OCI-LY1 (cell line): Measurements from ENCODE around the gene RUVBL2.
"Not testable (repeated sequence)": the region's sequence is repeated elsewhere in the genome, so short reads cannot be mapped to it uniquely, and the experiment has no call there.

Source experiments
- H2AFZ ChIP-seq: fragments of 200-600 bp; sonication (generic), shearing (Covaris generic); 2 replicates; pipeline ENCODE4 v1.6.0; 2014; ENCODE audit warnings: antibody characterized with exemption, mild to moderate bottlenecking, low read length
- H3F3A ChIP-seq: fragments of 200-600 bp; sonication (generic), shearing (Covaris generic); 2 replicates; pipeline ENCODE4 v1.6.0; 2014; ENCODE audit warnings: mild to moderate bottlenecking, antibody characterized with exemption, low read length, moderate library complexity; ENCODE audit not compliant: insufficient read depth
- H3K27ac ChIP-seq: fragments of 200-600 bp; sonication (generic); 2 replicates; pipeline ENCODE4 v1.5.1; 2014; ENCODE audit warnings: low read length, mixed run types, mild to moderate bottlenecking, low read depth; ENCODE audit not compliant: poor library complexity, severe bottlenecking
- H3K27me3 ChIP-seq: fragments of 200-600 bp; sonication (generic); 2 replicates; pipeline ENCODE4 v1.6.0; 2014; ENCODE audit warnings: antibody characterized with exemption, mild to moderate bottlenecking, low read length, moderate library complexity; ENCODE audit not compliant: insufficient read depth
- H3K36me3 ChIP-seq: fragments of 200-600 bp; sonication (generic); 2 replicates; pipeline ENCODE4 v1.6.1; 2014; ENCODE audit warnings: mild to moderate bottlenecking, antibody characterized with exemption, low read length, moderate library complexity, mixed read lengths; ENCODE audit not compliant: insufficient read depth
- H3K4me1 ChIP-seq: fragments of 200-600 bp; sonication (generic); 2 replicates; pipeline ENCODE4 v1.5.1; 2014; ENCODE audit warnings: mild to moderate bottlenecking, low read length, moderate library complexity; ENCODE audit not compliant: insufficient read depth, severe bottlenecking
- H3K4me2 ChIP-seq: fragments of 200-600 bp; sonication (generic), shearing (Covaris generic); 2 replicates; pipeline ENCODE4 v1.6.1; 2014; ENCODE audit warnings: low read length
- H3K4me3 ChIP-seq: fragments of 200-600 bp; sonication (generic); 2 replicates; pipeline ENCODE4 v1.5.1; 2014; ENCODE audit warnings: low read length, low read depth, mild to moderate bottlenecking, mixed read lengths; ENCODE audit not compliant: poor library complexity, severe bottlenecking
- H3K79me2 ChIP-seq: fragments of 200-600 bp; shearing (Covaris generic); 2 replicates; pipeline ENCODE4 v1.6.1; 2016; ENCODE audit warnings: mixed run types, low read length, mixed read lengths; ENCODE audit not compliant: insufficient read depth
- H3K9ac ChIP-seq: fragments of 200-600 bp; sonication (generic), shearing (Covaris generic); 2 replicates; pipeline ENCODE4 v1.6.1; 2014; ENCODE audit warnings: mild to moderate bottlenecking, low read length, mixed read lengths
- H3K9me2 ChIP-seq: fragments of 200-600 bp; sonication (generic), shearing (Covaris generic); 2 replicates; pipeline ENCODE4 v1.6.1; 2014; ENCODE audit warnings: low read depth, mild to moderate bottlenecking, low read length, mixed read lengths
- H3K9me3 ChIP-seq: fragments of 200-600 bp; shearing (Covaris generic); 2 replicates; pipeline ENCODE4 v1.6.1; 2014; ENCODE audit warnings: low read length, mixed read lengths
- H4K20me1 ChIP-seq: fragments of 200-600 bp; sonication (generic), shearing (Covaris generic); 2 replicates; pipeline ENCODE4 v1.6.0; 2016; ENCODE audit warnings: mild to moderate bottlenecking, low read length; ENCODE audit not compliant: insufficient read depth
- EZH2 ChIP-seq: fragments of 200-600 bp; sonication (generic), shearing (Covaris generic); IDR thresholded peaks from 2 replicates; pipeline ENCODE4 v1.8.0; 2017; ENCODE audit warnings: borderline replicate concordance, mixed run types, mild to moderate bottlenecking, antibody characterized with exemption, low read length, moderate library complexity, mixed read lengths
- TF ChIP-seq, protein P1 (sequence below): fragments of 200-600 bp; sonication (generic), shearing (Covaris generic); IDR thresholded peaks from 2 replicates; pipeline ENCODE4 v1.5.1; 2017; ENCODE audit warnings: mild to moderate bottlenecking, antibody characterized with exemption, low read length, moderate library complexity, mixed read lengths

RUVBL2 gene

GRCh38 chr19:49022116-49022515, 28.4 kb downstream of the RUVBL2 start:
- H3K9me3 ChIP-seq: no peaks in the 10 kb centered on the region
- H2AFZ ChIP-seq: no peak overlapping the region
- H3K9me2 ChIP-seq: no peaks in the 10 kb centered on the region
- TF ChIP-seq EZH2: no peak
- TF ChIP-seq, protein P1, sequence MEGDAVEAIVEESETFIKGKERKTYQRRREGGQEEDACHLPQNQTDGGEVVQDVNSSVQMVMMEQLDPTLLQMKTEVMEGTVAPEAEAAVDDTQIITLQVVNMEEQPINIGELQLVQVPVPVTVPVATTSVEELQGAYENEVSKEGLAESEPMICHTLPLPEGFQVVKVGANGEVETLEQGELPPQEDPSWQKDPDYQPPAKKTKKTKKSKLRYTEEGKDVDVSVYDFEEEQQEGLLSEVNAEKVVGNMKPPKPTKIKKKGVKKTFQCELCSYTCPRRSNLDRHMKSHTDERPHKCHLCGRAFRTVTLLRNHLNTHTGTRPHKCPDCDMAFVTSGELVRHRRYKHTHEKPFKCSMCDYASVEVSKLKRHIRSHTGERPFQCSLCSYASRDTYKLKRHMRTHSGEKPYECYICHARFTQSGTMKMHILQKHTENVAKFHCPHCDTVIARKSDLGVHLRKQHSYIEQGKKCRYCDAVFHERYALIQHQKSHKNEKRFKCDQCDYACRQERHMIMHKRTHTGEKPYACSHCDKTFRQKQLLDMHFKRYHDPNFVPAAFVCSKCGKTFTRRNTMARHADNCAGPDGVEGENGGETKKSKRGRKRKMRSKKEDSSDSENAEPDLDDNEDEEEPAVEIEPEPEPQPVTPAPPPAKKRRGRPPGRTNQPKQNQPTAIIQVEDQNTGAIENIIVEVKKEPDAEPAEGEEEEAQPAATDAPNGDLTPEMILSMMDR: no peak
- H3K4me1 ChIP-seq: peaks cover 45% of the 10 kb centered on the region
- no peak overlapping the region for H3K27ac ChIP-seq
- no peaks in the 10 kb centered on the region for H3K36me3 ChIP-seq
- H4K20me1 ChIP-seq: no peaks in the 10 kb centered on the region
- H3K4me2 ChIP-seq: no peak overlapping the region
- no peak overlapping the region for H3K9ac ChIP-seq
- H3K79me2 ChIP-seq: no peaks in the 10 kb centered on the region
- no peak overlapping the region for H3K4me3 ChIP-seq
- H3F3A ChIP-seq: no peaks in the 10 kb centered on the region
- no peaks in the 10 kb centered on the region for H3K27me3 ChIP-seq

DNA sequence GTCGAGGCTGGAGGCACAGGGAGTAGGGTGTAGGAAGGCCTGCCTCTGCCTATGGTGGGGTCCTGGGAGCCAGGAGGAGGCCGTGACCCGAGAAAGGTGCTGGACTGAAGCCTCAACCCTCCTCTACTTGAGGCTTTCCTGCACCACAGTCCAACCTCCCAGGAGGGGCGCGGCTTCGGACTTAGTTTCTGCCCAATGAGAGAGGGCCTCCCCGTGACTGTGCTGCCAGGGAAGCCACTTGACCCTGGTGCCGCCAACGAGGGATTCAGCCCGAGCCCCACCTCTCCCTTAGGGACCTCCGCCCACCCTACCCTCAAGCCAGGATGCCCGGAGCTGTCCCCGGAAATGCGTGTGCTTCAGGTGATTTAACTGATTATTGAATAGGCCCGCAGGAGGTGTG, 30.5 kb downstream of the RUVBL2 start, which contains the start of gene CGB3:
Gene CGB3, minus strand, starts transcription at position 101 of the 400 bp plus-strand sequence. CDS start 362 bp downstream, outside the sequence.
- H3F3A ChIP-seq, H3K4me2 ChIP-seq, H2AFZ ChIP-seq, H3K27ac ChIP-seq, H3K9me2 ChIP-seq, H3K27me3 ChIP-seq, H3K4me3 ChIP-seq, H4K20me1 ChIP-seq, H3K79me2 ChIP-seq, H3K9me3 ChIP-seq, H3K36me3 ChIP-seq, H3K9ac ChIP-seq: not testable (repeated sequence)
- H3K4me1 ChIP-seq: peaks cover 24% of the 10 kb centered on the region

DNA sequence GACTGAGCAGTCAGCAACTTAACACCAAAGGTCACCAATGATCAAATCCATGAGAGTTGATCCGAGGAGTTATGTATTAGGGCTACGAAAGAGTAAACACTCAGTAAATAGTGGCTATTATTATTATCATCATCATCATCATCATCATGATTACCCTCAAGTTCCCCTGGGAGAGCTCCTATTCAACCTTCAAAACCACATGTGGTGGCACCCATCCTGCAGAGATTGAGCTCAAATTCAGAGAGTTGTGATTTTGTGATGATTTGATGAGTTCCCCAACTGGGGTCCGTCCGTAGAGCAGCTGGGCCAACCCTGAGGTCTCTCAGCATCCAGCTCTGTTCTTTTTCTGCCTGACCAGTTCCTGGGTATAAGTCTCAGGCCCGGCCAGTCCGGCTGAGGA, 31.4 kb downstream of the RUVBL2 start:
- not testable (repeated sequence) for H3K4me3 ChIP-seq, H3K27me3 ChIP-seq, H3K36me3 ChIP-seq, H3K9me3 ChIP-seq, H4K20me1 ChIP-seq, H2AFZ ChIP-seq, H3K27ac ChIP-seq, H3K79me2 ChIP-seq, H3K9me2 ChIP-seq, H3K9ac ChIP-seq, H3K4me2 ChIP-seq, H3F3A ChIP-seq
- H3K4me1 ChIP-seq: peaks cover 15% of the 10 kb centered on the region

DNA sequence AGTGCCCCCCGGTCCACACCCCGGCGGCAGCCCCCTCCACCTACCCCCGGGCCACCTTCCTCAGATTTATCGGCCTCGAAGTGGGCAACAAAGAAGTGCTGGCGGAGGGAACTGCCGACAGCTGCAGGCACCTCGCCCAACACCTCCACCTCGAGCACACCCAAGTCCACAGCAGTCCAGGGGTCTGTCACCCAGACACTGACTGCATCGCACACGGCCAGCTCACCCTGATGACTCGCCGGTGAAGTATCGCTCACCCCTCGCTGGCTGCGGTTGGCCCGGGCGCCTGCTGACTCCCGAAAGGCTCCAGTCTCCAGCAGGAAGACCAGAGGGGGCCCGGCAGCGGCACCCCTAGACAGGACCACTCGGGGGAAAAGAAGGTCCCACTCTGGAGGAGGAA, 31.9 kb downstream of the RUVBL2 start:
- not testable (repeated sequence) for H4K20me1 ChIP-seq

DNA sequence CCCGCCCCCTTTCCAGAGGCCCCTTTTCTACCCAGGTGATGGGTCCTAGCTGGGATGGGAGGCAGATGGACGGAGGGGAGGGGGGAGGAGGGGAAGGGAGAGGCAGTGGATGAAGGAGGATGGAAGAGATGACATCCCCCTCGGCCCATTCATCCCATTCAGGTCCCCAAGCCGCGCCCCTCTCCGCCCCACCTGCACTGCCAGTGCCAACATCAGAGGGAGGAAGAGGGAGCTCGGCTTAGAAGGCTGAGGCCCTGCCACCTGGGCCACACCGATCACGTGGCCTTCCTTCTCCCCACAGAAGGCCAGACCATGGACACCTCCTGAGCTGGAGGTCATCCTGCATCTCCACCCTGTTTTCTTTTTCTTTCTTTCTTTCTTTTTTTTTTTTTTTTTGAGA, 35.0 kb downstream of the RUVBL2 start:
- H3K79me2 ChIP-seq, H3K27me3 ChIP-seq, H3K9ac ChIP-seq: not testable (repeated sequence)

More for the DNA sequence above, 31.9 kb downstream of the RUVBL2 start:
- peaks cover 10% of the 10 kb centered on the region for H3K4me1 ChIP-seq
- not testable (repeated sequence) for H3K4me3 ChIP-seq, H3F3A ChIP-seq, H3K36me3 ChIP-seq, H3K9me2 ChIP-seq, H3K79me2 ChIP-seq, H3K27ac ChIP-seq, H3K27me3 ChIP-seq, H3K9me3 ChIP-seq, H3K9ac ChIP-seq, H3K4me2 ChIP-seq, H2AFZ ChIP-seq

GRCh38 chr19:49029749-49030148, 36.1 kb downstream of the RUVBL2 start:
- H3K9me2 ChIP-seq, H3K27ac ChIP-seq, H3K4me1 ChIP-seq, H3K27me3 ChIP-seq, H2AFZ ChIP-seq, H4K20me1 ChIP-seq, H3K9me3 ChIP-seq, H3K4me3 ChIP-seq, H3K79me2 ChIP-seq, H3F3A ChIP-seq, H3K36me3 ChIP-seq, H3K4me2 ChIP-seq, H3K9ac ChIP-seq: not testable (repeated sequence)

More for the DNA sequence above, 35.0 kb downstream of the RUVBL2 start:
- not testable (repeated sequence) for H4K20me1 ChIP-seq, H2AFZ ChIP-seq, H3K9me2 ChIP-seq, H3K9me3 ChIP-seq, H3K4me3 ChIP-seq, H3K4me2 ChIP-seq, H3K36me3 ChIP-seq, H3K4me1 ChIP-seq, H3K27ac ChIP-seq, H3F3A ChIP-seq

DNA sequence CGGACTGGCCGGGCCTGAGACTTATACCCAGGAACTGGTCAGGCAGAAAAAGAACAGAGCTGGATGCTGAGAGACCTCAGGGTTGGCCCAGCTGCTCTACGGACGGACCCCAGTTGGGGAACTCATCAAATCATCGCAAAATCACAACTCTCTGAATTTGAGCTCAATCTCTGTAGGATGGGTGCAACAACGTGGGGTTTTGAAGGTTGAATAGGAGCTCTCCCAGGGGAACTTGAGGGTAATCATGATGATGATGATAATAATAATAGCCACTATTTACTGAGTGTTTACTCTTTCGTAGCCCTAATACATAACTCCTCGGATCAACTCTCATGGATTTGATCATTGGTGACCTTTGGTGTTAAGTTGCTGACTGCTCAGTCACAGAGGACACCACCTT, 36.6 kb downstream of the RUVBL2 start:
- H3K4me2 ChIP-seq, H3K79me2 ChIP-seq, H4K20me1 ChIP-seq, H3K4me1 ChIP-seq, H3K27ac ChIP-seq, H3F3A ChIP-seq, H3K9ac ChIP-seq, H3K9me2 ChIP-seq, H3K27me3 ChIP-seq, H3K9me3 ChIP-seq, H3K4me3 ChIP-seq, H2AFZ ChIP-seq, H3K36me3 ChIP-seq: not testable (repeated sequence)
